GM12892 (cell line): Measurements from ENCODE around the gene OGFOD2.

Source experiments
- POLR2A ChIP-seq: IDR thresholded peaks from 2 replicates; pipeline ENCODE4 v1.6.1; 2011; ENCODE audit warnings: low read depth, low read length, control low read depth
- TAF1 ChIP-seq: IDR thresholded peaks from 2 replicates; pipeline ENCODE4 v1.6.1; 2011; ENCODE audit warnings: low read depth, mild to moderate bottlenecking, control low read depth, low read length, borderline replicate concordance

GRCh38 chr12:122951979-122952892, 22.8 kb upstream of the OGFOD2 start:
- no peak for TF ChIP-seq POLR2A
- no peak for TF ChIP-seq TAF1
